ENCODE measurements around the gene DYNLT2.
"Not testable (repeated sequence)": the region's sequence is repeated elsewhere in the genome, so short reads cannot be mapped to it uniquely, and the experiment has no call there.

Gene DYNLT2

GRCh38 chr6:169783971-169784820, 32.8 kb upstream of the DYNLT2 start:
- no peak for DNase-seq (ENCODE audit: low spot score)

GRCh38 chr6:169783401-169783800, 32.0 kb upstream of the DYNLT2 start:
- DNase-seq (ENCODE audit: low spot score) = no peak

- DNase-seq (ENCODE audit: low spot score) = no peak
Observed at GRCh38 chr6:169782966-169783365, 31.6 kb upstream of the DYNLT2 start.

- no peak for DNase-seq (ENCODE audit: low spot score)
Observed at GRCh38 chr6:169780571-169781091, 29.3 kb upstream of the DYNLT2 start.

GRCh38 chr6:169779896-169780295, 28.5 kb upstream of the DYNLT2 start:
- no peak for DNase-seq (ENCODE audit: low spot score)

- no peak for DNase-seq (ENCODE audit: low spot score)
Observed at GRCh38 chr6:169779092-169779815, 27.9 kb upstream of the DYNLT2 start.

GRCh38 chr6:169778646-169779045, 27.3 kb upstream of the DYNLT2 start:
- no peak for DNase-seq (ENCODE audit: low spot score)

- no peak for DNase-seq (ENCODE audit: low spot score)
Observed at GRCh38 chr6:169777896-169778295, 26.5 kb upstream of the DYNLT2 start.

- no peak for DNase-seq (ENCODE audit: low spot score)
Observed at GRCh38 chr6:169776379-169776778, 25.0 kb upstream of the DYNLT2 start.

- no peak for DNase-seq (ENCODE audit: low spot score)
Observed at GRCh38 chr6:169775321-169775720, 23.9 kb upstream of the DYNLT2 start.

- no peak for DNase-seq (ENCODE audit: low spot score)
Observed at GRCh38 chr6:169774347-169774746, 23.0 kb upstream of the DYNLT2 start.

- DNase-seq (ENCODE audit: low spot score) = no peak
Observed at GRCh38 chr6:169766921-169767736, 15.8 kb upstream of the DYNLT2 start.

- no peak for DNase-seq (ENCODE audit: low spot score)
Observed at GRCh38 chr6:169766232-169766631, 14.9 kb upstream of the DYNLT2 start.

GRCh38 chr6:169765789-169766188, 14.4 kb upstream of the DYNLT2 start:
- not testable (repeated sequence) for DNase-seq (ENCODE audit: low spot score)

GRCh38 chr6:169763881-169764280, 12.5 kb upstream of the DYNLT2 start:
- DNase-seq (ENCODE audit: low spot score) = no peak

GRCh38 chr6:169763308-169763707, 11.9 kb upstream of the DYNLT2 start:
- DNase-seq (ENCODE audit: low spot score) = no peak

GRCh38 chr6:169755162-169755561, 3.8 kb upstream of the DYNLT2 start:
- DNase-seq (ENCODE audit: low spot score) = no peak

- peak; percentile 39 for DNase-seq (ENCODE audit: low spot score)
Observed at GRCh38 chr6:169752074-169752623, 777 bp upstream of the DYNLT2 start.

- no peak for DNase-seq (ENCODE audit: low spot score)
Observed at GRCh38 chr6:169746556-169746955, 4.8 kb downstream of the DYNLT2 start.

- no peak for DNase-seq (ENCODE audit: low spot score)
Observed at GRCh38 chr6:169745405-169745804, 6.0 kb downstream of the DYNLT2 start.

- no peak for DNase-seq (ENCODE audit: low spot score)
Observed at GRCh38 chr6:169741344-169741743, 10.0 kb downstream of the DYNLT2 start.

GRCh38 chr6:169738976-169739529, 12.3 kb downstream of the DYNLT2 start:
- no peak for DNase-seq (ENCODE audit: low spot score)

Measured in RKO (cell line).